HG03139 (cell line): ENCODE measurements around the gene SAMD11.

ENCODE experiments used
- ATAC-seq: cut with Tn5 transposase; IDR thresholded peaks from one replicate; pipeline ENCODE4 v1.9.1; 2021; ENCODE audit not compliant: unreplicated experiment

The SAMD11 gene

GRCh38 chr1:904310-904950 lies 19.3 kb upstream of the SAMD11 start:
- ATAC-seq = no peak

GRCh38 chr1:905071-905749 lies 18.5 kb upstream of the SAMD11 start:
- no peak for ATAC-seq

DNA sequence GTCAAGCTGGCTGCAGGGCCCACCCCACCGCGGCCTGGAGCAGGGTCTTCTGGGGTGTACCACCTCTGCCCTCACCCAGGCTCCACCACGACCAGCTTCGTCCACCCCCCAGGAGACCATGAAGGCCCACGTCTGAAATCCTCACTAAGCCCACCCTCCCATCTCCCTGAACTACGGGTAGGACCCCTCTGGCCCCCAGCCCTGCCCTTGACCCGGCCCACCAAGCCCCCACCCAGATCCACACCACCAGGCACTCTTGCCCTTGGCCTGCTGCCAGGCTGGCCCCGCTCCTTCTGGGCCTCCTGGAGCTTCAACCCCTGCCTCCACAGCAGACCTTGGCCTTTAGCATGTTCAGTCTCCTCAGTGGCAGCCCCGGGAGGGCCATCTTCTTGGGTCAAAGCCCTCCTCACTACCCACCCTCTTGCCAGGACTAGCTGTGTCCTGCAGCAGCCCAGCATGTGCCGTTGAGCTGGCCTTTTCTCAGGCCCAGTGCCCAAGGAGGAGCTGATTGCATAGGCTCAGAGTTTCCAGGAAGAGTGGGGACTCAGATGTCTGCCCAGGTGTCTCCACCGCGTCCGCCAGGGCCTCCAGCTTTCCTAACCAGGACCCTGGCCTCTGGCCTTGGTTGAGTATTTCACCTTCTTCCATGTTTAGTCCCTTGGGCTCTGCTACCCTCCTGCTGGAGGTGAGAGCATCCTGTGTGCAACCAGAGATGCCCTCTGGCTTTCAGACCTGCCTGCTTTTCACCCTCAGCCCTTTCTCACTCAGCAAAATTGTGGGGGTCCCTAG lies 17.7 kb upstream of the SAMD11 start:
- no peak for ATAC-seq

- ATAC-seq = no peak
These were observed 16.9 kb upstream of the SAMD11 start for GRCh38 chr1:906600-907420.

- ATAC-seq = no peak
These were observed 15.9 kb upstream of the SAMD11 start for GRCh38 chr1:907611-908451.

DNA sequence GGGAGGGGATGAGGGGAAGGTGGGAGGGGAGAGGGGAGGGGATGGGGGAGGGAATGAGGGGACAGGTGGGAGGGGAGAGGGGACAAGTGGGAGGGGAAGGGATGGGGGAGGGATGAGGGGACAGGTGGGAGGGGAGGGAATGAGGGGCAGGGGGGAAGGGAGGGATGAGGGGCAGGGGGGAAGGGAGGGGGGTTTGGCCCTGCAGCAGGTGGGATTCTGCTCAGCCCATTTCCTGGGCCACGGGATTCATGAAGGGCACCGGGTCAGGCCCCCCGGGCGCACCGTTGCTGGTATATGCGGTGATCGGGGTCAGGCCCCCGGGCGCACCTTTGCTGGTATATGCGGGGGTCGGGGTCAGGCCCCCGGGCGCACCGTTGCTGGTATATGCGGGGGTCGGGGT lies 15.1 kb upstream of the SAMD11 start:
- ATAC-seq = no peak

DNA sequence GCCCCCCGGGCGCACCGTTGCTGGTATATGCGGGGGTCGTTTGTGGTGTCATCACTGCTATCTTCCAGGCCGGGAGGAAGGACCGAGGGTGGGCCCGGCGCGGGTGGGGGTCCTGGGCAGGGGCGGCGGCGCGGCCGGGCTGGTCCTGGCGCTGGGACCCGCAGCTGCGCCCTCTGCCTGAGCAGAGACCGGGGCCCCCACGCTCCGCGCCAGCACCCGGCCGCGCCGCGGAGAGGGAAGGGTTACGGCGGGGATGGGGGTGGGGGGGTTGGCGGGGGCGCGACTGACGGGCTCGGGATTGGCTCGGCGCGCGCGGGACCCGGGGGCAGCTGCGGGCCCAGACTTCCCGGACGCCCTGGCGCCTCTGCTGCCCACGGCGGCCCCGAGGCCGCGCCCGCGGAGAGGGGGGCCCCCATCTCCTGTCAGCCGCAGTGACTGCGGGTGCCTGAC lies 13.8 kb upstream of the SAMD11 start:
- ATAC-seq = no peak

DNA sequence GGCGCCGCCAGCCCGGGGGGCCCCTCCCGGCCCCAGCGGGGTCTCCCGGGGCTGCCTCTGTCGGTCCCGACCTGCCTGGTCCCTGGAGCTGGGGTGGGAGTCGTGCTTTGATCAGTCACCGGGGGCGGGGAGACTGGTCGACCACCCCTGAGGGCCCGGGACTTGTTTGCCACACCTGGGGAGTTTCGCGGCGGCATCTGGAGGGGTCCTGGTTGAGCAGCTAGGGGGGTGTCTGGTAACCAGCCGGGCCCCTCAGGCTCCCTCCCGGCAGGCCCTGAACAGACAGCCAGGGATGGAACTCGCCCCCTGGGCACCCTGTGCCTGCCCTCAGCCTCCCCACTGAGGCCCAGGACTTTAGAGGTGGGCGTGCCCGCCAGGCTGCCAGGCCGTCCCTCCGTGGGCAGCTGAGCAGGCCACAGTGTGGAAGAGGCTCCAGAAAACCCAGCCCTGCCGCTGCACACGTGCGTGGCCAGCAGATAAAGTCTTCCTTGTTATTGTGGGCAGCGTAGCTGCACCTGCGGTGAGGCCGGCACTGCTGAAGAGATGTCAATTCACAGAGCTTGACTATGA lies 13.3 kb upstream of the SAMD11 start:
- ATAC-seq = no peak

- no peak for ATAC-seq
These were observed 12.6 kb upstream of the SAMD11 start for GRCh38 chr1:910881-911721.

GRCh38 chr1:911875-912739 lies 11.6 kb upstream of the SAMD11 start:
- no peak for ATAC-seq

- ATAC-seq = no peak
These were observed 10.9 kb upstream of the SAMD11 start for GRCh38 chr1:912740-913301.

DNA sequence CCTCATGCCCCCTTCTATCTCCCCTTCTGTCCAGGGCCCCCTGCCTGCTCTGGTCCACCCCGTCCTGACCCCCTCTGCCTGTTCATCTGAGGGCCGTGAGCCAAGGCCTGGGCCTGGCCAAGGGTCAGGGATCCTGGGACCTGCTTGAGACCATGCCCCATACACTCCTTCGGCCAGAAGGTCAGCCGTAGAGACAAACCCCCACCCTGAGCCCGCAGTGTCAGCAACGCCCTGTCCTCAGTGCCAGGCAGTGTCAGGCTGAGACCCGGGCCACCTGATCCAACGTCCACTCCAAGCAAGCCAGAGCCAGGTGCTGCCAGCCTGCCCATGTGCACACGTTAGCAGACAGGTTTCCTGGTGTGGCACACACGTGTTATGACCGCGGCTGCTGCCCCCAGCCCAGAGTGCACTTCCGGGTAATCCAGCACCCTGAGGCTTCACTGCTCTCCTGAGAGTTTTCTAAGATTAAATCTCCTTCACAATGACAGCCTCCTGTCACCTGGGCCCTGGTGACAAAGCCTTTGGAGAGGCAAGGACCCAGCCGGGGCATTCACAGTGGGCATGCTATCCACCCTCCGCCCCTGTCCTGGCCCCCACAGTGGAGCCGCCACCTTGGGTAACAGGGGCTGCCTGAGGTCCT lies 10.1 kb upstream of the SAMD11 start:
- ATAC-seq = no peak

GRCh38 chr1:914131-914890 lies 9.4 kb upstream of the SAMD11 start:
- no peak for ATAC-seq

GRCh38 chr1:914891-915280 lies 8.8 kb upstream of the SAMD11 start:
- ATAC-seq = no peak

DNA sequence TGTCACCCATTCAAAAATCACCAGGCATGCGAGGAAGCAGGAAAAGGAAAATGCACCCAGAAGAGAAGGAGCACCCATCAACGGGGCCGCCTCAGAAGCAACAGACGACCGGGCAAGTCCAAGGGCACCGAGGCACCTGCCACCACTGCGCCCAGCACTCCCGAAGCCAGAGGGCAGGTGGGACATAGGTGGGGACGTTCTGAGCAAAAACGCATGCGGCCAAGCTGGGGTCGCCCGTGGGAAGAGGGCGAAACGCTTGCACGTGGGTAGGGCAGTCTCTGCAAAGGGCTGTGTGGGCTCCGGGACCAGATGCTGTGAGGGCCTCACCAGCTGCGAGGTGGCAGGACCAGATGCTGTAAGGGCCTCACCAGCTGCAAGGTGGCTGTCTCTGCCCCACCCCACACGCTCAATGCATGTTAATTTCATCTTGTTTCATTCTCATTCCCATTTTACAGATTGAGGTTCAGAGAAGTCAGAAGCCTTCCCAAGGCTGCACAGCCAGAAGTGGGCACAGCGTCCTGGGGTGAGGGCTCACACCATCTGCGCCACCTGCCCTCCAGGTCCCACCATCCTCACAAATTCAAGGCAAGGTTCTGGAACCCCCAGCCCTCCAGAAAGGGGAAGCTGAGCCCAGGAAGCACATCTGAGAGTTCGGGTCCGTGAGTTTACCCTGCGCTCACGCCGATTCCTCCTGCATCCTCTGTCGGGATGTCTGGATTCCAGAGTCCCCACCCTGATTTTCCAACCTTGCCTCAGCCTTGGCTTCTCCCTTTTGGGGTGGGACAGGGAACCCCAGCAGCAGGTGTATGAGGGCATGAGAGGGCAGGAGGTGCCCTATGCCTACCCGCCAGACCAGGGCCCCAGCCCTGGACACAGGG lies 8.2 kb upstream of the SAMD11 start:
- ATAC-seq = no peak
